ENCODE measurements around the gene THG1L.

DNA sequence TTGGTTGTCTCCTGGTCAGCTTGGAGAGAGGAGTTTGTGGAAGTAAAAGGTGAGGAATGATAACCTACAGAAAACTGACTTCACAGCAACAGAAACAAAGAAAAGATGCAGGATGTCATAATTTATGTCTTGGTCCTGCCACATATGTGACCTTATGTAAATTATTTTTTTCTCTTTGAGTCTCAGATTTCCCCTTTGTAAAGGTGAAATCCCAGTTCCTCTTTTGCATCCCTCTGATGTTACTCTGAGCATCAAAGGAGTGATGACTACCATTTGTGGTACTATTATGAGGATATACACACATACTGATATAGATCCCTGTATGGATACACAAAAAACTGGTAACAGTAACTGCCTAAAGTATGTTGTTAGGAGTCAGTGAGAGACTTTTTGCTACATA, 1.4 kb upstream of the THG1L start:
- TF ChIP-seq, protein P1, sequence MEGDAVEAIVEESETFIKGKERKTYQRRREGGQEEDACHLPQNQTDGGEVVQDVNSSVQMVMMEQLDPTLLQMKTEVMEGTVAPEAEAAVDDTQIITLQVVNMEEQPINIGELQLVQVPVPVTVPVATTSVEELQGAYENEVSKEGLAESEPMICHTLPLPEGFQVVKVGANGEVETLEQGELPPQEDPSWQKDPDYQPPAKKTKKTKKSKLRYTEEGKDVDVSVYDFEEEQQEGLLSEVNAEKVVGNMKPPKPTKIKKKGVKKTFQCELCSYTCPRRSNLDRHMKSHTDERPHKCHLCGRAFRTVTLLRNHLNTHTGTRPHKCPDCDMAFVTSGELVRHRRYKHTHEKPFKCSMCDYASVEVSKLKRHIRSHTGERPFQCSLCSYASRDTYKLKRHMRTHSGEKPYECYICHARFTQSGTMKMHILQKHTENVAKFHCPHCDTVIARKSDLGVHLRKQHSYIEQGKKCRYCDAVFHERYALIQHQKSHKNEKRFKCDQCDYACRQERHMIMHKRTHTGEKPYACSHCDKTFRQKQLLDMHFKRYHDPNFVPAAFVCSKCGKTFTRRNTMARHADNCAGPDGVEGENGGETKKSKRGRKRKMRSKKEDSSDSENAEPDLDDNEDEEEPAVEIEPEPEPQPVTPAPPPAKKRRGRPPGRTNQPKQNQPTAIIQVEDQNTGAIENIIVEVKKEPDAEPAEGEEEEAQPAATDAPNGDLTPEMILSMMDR (IDR thresholded peaks at IDR 0.05), result no peak
- no peak for TF ChIP-seq POLR2A (IDR thresholded peaks at IDR 0.05)
